GM18861 (cell line): Measurements from ENCODE around the gene HSD3B2.
A peak's percentile ranks its signal among the peaks of the same experiment; 100 is the strongest.
"Not testable (repeated sequence)": the region's sequence is repeated elsewhere in the genome, so short reads cannot be mapped to it uniquely, and the experiment has no call there.

Experiments
- ATAC-seq: cut with Tn5 transposase; IDR thresholded peaks from one replicate; pipeline ENCODE4 v1.9.1; 2021; ENCODE audit not compliant: unreplicated experiment

HSD3B2 gene

GRCh38 chr1:119414950-119415349 is at the start of gene HSD3B2:
TSS of gene HSD3B2 (plus strand) at chr1:119415150. CDS start at chr1:119415420, 270 bp downstream.
- ATAC-seq = no peak

- peak; percentile 66 for ATAC-seq
These were observed 48.5 kb upstream of the HSD3B2 start for GRCh38 chr1:119366424-119366823.

- ATAC-seq = no peak
These were observed 47.4 kb upstream of the HSD3B2 start for GRCh38 chr1:119367432-119368124.

DNA sequence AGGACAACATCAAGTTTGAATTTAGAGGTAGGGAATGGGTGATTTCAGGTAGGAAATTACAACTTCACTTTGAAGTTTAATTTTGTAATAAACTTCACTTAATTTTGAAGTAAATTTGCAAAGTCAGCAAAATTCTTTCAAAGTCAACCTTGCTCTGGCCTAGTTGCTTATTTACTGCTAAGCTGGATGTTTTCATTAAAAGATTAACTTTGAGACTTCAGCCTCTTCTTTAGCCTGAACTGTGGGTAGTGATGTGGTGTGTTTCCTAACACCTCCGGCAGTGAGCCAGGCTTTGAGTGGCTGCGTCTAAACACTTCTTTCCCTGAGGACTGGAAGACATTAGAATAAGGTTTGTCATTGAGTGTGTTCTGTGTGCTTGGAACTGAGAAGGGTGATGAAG is 46.4 kb upstream of the HSD3B2 start, which contains the start of gene HAO2:
TSS of gene HAO2 (plus strand) at position 232 of the 400 bp plus-strand sequence. CDS start 12,301 bp downstream, outside the sequence.
- ATAC-seq = no peak

GRCh38 chr1:119370748-119371147 is 44.2 kb upstream of the HSD3B2 start:
- ATAC-seq = no peak

- ATAC-seq = no peak
These were observed 43.1 kb upstream of the HSD3B2 start for GRCh38 chr1:119371815-119372214.

GRCh38 chr1:119372503-119373086 is 42.4 kb upstream of the HSD3B2 start:
- ATAC-seq = peak; percentile 46

GRCh38 chr1:119373465-119373864 is 41.5 kb upstream of the HSD3B2 start:
- no peak for ATAC-seq

DNA sequence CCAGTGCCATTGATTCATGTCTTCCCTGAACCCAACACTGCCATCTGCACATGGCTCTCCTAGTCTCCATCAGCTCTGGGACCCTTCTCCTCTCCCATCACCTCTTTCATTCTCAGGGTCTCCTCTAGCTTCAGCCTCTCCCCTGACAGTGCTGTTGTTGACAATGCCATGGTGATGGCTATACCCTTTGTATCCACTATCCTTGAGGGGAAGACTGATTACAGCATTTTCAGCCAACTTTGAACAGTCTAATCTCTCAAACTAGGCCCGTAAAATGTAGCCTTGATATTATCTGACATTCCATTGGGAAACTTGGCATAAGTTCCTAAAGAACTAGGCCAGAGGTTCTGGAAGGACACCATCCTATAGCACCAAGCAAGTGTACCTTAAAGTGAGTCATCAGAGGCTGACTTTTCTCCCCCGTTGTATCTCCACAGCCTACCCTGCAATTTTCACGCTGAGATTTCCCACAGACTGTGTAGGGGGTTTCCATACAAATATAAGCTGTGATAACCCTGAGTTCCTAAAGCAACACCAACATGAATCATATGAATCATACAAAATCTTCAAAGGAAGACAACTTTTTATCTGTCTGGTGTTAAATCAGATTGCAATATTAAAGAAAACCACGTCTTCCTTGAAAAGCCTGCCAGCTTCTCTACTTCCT is 40.6 kb upstream of the HSD3B2 start:
- ATAC-seq = no peak

DNA sequence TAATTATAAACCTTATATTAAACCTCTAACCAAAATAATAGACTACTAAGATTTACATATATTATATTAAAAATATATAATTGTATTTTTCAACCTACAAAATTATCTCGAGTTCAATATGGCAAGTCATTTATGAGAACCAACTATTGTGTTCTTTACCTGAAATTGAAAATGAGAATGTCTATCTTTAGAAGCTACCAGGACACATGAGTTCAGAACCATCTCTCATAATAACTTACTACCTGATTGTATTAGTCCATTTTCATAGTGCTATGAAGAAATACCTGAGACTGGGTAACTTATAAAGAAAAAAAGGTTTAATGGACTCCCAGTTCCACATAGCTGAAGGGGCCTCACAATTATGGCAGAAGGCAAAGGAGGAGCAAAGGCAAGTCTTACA is 39.6 kb upstream of the HSD3B2 start:
- ATAC-seq = no peak

GRCh38 chr1:119376594-119376993 is 38.4 kb upstream of the HSD3B2 start:
- no peak for ATAC-seq

GRCh38 chr1:119377594-119377993 is 37.4 kb upstream of the HSD3B2 start:
- ATAC-seq = not testable (repeated sequence)

DNA sequence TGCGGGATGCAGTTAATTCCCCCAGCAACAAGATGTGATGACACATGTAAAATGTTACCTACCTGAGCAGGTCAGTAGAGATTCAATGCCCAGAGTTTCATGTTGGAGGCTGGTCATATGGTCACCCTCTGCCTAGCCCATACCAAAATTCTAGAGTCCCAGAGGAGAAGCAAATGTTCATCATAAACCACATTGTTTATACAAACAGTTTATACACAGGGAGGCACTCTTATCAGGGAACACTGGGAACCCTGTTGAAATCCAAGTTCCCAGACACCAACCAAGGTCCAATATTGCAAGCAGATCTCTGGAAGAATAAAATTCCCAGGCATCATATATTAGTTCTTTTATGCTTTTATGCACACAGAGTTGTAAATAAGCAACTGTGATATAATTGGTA is 35.8 kb upstream of the HSD3B2 start:
- no peak for ATAC-seq

DNA sequence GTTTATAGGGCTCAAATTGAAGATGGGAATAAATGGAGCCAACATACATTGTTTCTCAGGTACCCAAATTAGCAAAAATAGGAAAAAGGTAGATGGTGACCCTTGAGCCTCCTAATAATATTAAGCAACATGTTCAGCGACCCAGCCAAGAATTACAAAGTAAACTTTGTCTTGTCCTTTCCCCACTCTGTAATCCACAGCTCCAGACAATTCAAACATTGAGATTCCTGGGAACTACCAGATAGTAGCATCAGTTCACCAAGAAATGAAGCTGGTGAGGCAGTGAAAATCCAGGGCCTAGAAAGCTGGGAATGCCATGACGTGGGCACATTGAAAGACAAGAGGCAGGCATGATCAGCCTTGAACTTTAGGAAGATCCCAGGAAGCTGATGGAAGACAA is 34.6 kb upstream of the HSD3B2 start:
- no peak for ATAC-seq

GRCh38 chr1:119380983-119381662 is 33.8 kb upstream of the HSD3B2 start:
- ATAC-seq = no peak

DNA sequence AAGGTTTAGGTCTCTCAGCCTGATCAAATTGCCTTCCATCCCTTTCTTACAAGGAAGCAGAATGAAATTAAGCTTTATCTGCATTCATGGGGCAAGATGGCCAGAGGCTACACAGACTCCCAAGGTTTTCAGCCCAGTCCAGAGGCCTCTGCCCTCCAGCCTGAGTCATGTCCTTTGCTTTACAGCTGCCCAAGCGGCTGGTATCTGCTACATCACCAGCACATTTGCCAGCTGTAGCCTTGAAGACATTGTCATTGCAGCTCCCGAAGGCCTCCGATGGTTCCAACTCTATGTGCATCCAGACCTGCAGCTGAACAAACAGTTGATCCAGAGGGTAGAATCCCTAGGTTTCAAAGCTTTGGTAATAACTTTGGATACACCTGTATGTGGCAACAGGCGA is 30.4 kb upstream of the HSD3B2 start:
- no peak for ATAC-seq

GRCh38 chr1:119385650-119386049 is 29.3 kb upstream of the HSD3B2 start:
- no peak for ATAC-seq

DNA sequence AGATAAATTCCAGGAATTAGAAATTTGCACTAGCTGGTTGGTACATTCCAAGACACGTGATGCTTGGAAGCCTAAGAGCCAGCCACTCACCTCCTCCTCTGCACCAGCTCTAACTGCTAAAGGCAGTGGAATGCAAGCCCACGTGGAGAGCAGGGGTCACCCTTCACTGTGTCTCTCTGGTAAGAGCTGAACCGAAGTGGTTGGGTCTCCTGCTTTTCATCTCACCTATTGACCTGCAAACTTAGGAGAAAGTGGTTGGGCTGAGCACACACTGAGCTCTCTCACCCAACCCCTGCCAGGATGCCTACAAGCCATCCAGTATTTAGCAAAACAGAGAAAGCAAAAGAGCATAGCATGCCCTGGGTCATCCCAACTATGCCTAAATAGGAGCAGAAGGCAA is 27.1 kb upstream of the HSD3B2 start:
- ATAC-seq = no peak

- no peak for ATAC-seq
These were observed 26.5 kb upstream of the HSD3B2 start for GRCh38 chr1:119388450-119388849.

DNA sequence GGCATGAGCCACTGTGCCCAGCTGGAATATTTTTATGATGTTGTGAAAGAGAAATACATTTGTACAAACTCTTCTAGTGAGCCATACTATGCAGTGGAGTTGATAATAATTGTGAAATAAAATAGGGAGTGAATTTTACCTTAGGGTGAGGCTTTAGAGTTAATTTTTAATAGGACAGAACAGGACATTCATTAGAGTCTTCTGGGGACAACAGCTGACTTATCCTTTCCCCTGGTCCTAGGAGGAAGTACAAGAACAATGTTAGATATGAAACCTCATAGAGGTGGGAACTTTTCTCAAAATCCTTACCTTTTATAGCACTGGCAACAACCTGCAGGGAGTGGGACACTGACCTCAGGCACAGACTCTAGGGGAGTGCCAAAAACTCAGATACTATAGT is 24.4 kb upstream of the HSD3B2 start:
- no peak for ATAC-seq

- ATAC-seq = no peak
These were observed 23.2 kb upstream of the HSD3B2 start for GRCh38 chr1:119391749-119392148.

DNA sequence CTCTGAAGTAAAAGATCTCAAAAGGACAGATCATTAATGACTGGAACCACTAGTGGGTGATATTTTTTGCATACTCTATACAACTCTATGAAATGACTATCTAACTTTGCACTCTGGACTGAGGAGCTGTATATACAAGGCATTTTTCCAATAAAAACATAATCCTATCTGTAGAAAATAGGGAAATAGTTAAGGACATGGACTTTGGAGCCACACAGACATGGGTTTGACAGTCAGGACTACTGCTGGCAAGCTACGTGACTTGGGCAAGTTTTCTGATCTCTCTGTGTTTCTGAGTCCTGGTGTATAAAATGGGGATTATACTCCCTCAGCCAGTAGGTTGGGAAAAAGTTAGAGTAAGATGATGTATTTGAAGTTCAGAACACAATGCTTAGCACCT is 20.9 kb upstream of the HSD3B2 start:
- no peak for ATAC-seq
